Adrenal gland (tissue), 12 donors: ENCODE data around the gene SASH1. TPM values are rescaled to one million over a fixed set of nuclear protein-coding genes. Genes with fewer than 3 reads are reported as not detected.

Experiments used
- DNase-seq, 7 donors: peaks; one replicate each; pipeline ENCODE4 v3.0.0-alpha.2; 2019 to 2020
- H3K27ac ChIP-seq, 5 donors: fragments of 200-600 bp; sonication (generic) in 4 of 5; 1 replicate in 3 of 5; 2 replicates in 2 of 5; pipeline versions ENCODE4 v1.5.1 to v1.8.0; 2016 to 2020; ENCODE audit warnings: mild to moderate bottlenecking in 1 of 5
- H3K27me3 ChIP-seq: fragments of 200-600 bp; 2 replicates; pipeline ENCODE4 v1.8.0; 2021
- H3K36me3 ChIP-seq, 2 donors: fragments of 200-600 bp; replicated peaks in 1 of 2; 1 replicate in 1 of 2; 2 replicates in 1 of 2; pipeline versions ENCODE4 v1.5.1 to v1.8.0; 2018 to 2022
- H3K4me1 ChIP-seq, 2 donors: fragments of 200-600 bp; replicated peaks in 1 of 2; 1 replicate in 1 of 2; 2 replicates in 1 of 2; pipeline versions ENCODE4 v1.5.1 to v1.8.0; 2018 to 2021
- H3K4me3 ChIP-seq, 4 donors: fragments of 200-600 bp; sonication (generic) in 3 of 4; one replicate each; pipeline ENCODE4 v1.5.1; 2016 to 2018
- H3K9me3 ChIP-seq, 3 donors: fragments of 200-600 bp; sonication (generic) in 1 of 3; replicated peaks in 1 of 3; 1 replicate in 2 of 3; 2 replicates in 1 of 3; pipeline versions ENCODE4 v1.5.1 to v1.8.0; 2016 to 2021
- POLR2A ChIP-seq, 2 donors: fragments of 450-650 bp; IDR thresholded peaks; one replicate each; pipeline ENCODE4 v1.6.1; 2017; ENCODE audit warnings: antibody characterized with exemption in 2 of 2, mild to moderate bottlenecking in 2 of 2, moderate library complexity in 1 of 2
- WGBS, 4 donors: extraction: QIAGEN DNeasy Blood & Tissue Kit in 2 of 4; methylation state at CpG; one replicate each; pipeline versions ENCODE4 v1.1.5 to v1.1.7; 2013 to 2017; 5-methylcytosine and 5-hydroxymethylcytosine counted together
- intact Hi-C, 2 donors: fragments of 100-400 bp; cut with DNase I; formaldehyde crosslinking; loops; one replicate each; pipeline versions ENCODE4 v1.14.1 to v1.15.0; 2022 to 2023
- polyA plus RNA-seq, 3 donors: library from polyadenylated mRNA; stranded (reverse); fragments of 200-250 nt in 2 of 3; fragments of 350-450 nt in 1 of 3; fragmentation: Illumina TruSeq in 1 of 3; extraction: RNeasy Lipid Tissue Mini Kit (QIAGEN cat#74804) in 1 of 3; gene quantifications; one replicate each; pipeline ENCODE4 v1.2.3, GENCODE V29; 2013 to 2014
- total RNA-seq, 9 donors: library from RNA; depleted of rRNA in 4 of 9; stranded (reverse); fragments of >200 nt in 4 of 9; fragments of 120-200 nt in 1 of 9; fragmentation: NEBNext Ultra II Directional in 1 of 9; extraction: Animal tissue kit (Norgen Biotek cat#: 25700) in 1 of 9; gene quantifications; one replicate each; pipeline versions ENCODE4 v1.1.0 to v1.2.4, GENCODE V29; 2013 to 2023
- TF ChIP-seq, protein P1 (sequence below), 6 experiments: fragments of 450-650 bp in 4 of 6; fragments of 200-600 bp in 2 of 6; sonication (generic) in 1 of 6; IDR thresholded peaks; 1 replicate in 5 of 6; 2 replicates in 1 of 6; pipeline versions ENCODE4 v1.5.1 to v1.8.0; 2016 to 2021; ENCODE audit warnings: antibody characterized with exemption in 6 of 6, mild to moderate bottlenecking in 2 of 6, moderate library complexity in 1 of 6
- donor health status: healthy with polysubstance abuse.
- donor health status: Bipolar disorder and iron deficiency.
- donor health status: DM: yes; HTN: yes; CAD: no.
- donor health status: DM: no; HTN: no; CAD: no.
- donor health status: DM: no; HTN: no; CAD: no.
- donor health status: DM: yes; HTN: yes; CAD: no.

The SASH1 gene
- total and polyA plus RNA-seq, 12 donors: 5.5 to 30.7 (median 16.7) TPM

DNA sequence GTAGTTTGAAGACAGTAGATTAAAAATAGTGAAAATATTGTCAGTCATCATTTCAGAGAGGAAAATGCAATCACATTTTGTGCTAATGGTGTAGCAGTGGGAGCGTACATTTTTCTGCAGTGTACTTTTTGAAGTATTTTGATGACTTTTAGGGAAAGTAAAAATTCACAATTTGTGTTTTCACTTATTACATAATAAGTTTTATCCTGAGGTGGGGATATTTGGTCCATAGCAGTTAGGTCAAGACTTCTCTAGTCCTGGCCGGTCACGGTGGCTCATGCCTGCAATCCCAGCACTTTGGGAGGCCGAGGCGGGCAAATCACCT is 122.3 kb downstream of the SASH1 start:
- intact Hi-C loops: loop anchor here in 1 of 2 donors (10.0 kb wide), 1 partner anchor 280 kb away; no protein-coding TSS in a partner anchor
- Histone ChIP-seq H3K27me3 (no peaks in the 10 kb centered on the region), H3K36me3 (no peaks in the 10 kb centered on the region), H3K27ac (no peak overlapping the region), H3K4me1 (peaks cover 0 to 18% of the 10 kb centered on the region in 2 donors), H3K9me3 (no peaks in the 10 kb centered on the region), H3K4me3 (no peak overlapping the region)
- no peak for DNase-seq
- 40 to 62% (median 58%) methylated on average over 5 of the region's 5 CpGs for WGBS, 4 donors
- TF ChIP-seq POLR2A (IDR thresholded peaks at IDR 0.05): no peak
- TF ChIP-seq, protein P1, sequence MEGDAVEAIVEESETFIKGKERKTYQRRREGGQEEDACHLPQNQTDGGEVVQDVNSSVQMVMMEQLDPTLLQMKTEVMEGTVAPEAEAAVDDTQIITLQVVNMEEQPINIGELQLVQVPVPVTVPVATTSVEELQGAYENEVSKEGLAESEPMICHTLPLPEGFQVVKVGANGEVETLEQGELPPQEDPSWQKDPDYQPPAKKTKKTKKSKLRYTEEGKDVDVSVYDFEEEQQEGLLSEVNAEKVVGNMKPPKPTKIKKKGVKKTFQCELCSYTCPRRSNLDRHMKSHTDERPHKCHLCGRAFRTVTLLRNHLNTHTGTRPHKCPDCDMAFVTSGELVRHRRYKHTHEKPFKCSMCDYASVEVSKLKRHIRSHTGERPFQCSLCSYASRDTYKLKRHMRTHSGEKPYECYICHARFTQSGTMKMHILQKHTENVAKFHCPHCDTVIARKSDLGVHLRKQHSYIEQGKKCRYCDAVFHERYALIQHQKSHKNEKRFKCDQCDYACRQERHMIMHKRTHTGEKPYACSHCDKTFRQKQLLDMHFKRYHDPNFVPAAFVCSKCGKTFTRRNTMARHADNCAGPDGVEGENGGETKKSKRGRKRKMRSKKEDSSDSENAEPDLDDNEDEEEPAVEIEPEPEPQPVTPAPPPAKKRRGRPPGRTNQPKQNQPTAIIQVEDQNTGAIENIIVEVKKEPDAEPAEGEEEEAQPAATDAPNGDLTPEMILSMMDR (IDR thresholded peaks at IDR 0.05): no peak

DNA sequence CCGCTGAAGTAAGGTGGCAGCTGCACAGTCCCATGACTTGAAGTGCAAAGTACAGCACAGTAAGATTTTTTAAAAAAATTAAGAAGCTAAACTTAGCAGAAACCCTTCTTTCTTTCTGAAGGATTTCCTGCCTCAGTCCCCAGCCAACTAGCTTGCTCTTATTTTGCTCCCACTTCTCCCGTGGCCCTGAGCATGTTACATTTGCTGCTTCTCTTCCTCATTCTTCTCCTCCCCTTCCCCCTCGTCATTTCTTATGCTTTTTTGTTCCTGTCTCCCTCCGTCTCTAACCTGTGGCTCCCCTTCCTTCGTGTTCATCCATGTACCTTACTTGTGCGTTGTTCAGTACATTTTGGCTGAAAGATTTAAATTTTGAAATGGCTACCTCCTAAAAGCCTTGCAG is 123.0 kb downstream of the SASH1 start:
- H3K9me3 ChIP-seq: no peaks in the 10 kb centered on the region
- no peaks in the 10 kb centered on the region for H3K36me3 ChIP-seq
- H3K27ac ChIP-seq: no peak overlapping the region
- H3K27me3 ChIP-seq: no peaks in the 10 kb centered on the region
- intact Hi-C loops: loop anchor here in 1 of 2 donors (10.0 kb wide), 1 partner anchor 281 kb away; no protein-coding TSS in a partner anchor
- TF ChIP-seq, protein P1 (IDR thresholded peaks at IDR 0.05): no peak
- TF ChIP-seq POLR2A (IDR thresholded peaks at IDR 0.05): no peak
- DNase-seq: no peak
- 47 to 51% (median 48%) methylated on average over 6 of the region's 6 CpGs for WGBS, 4 donors
- no peak overlapping the region for H3K4me3 ChIP-seq
- H3K4me1 ChIP-seq: peaks cover 0 to 18% of the 10 kb centered on the region in 2 donors

DNA sequence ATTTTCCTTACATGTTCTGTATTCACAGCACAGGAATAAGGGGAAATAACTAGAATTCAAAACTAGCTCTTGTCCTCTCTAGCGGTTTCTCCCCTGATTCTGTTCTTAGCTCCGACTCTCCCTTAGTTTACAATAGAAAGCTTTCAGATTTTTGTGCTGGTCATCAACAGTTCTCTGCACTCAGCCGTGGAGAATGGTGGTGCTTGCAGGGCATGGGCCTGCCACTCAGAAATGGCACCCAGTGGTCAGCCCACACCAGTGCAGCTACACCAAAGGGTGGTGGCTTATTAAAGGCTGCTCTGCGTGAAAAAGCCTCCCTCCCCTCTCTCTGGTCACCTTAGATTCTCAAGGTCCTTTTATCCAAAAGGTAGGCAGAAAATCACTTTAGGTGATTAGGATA is 123.5 kb downstream of the SASH1 start:
- Histone ChIP-seq H3K27me3 (no peaks in the 10 kb centered on the region), H3K27ac (no peak overlapping the region), H3K4me3 (no peak overlapping the region), H3K9me3 (no peaks in the 10 kb centered on the region), H3K36me3 (no peaks in the 10 kb centered on the region), H3K4me1 (peaks cover 0 to 18% of the 10 kb centered on the region in 2 donors)
- 59 to 69% (median 66%) methylated on average over 4 of the region's 4 CpGs for WGBS, 4 donors
- no peak for DNase-seq
- intact Hi-C loops: loop anchor here in 1 of 2 donors (10.0 kb wide), 1 partner anchor 281 kb away; no protein-coding TSS in a partner anchor
- no peak for TF ChIP-seq POLR2A (IDR thresholded peaks at IDR 0.05)
- TF ChIP-seq, protein P1 (IDR thresholded peaks at IDR 0.05): no peak

DNA sequence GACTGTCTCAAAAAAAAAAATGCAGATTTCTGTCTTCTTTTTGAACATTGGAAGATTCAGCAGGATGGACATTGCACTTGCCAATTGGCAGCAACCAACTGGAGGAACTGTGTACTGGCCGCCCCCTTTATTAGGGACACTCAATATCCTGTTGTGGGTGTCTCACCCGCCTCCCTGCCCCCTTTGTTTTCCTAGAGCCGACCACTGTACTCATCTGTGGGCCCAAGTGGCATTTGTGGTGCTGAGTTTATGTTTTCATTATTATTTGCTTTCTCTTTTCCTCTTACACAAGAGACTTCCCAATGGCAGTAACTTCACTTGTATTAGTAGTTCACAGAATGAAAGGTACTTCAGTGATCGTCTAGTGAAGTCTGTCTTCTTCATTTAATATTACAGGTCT is 125.3 kb downstream of the SASH1 start:
- no peak overlapping the region for H3K27ac ChIP-seq
- 63 to 68% (median 67%) methylated on average over 4 of the region's 4 CpGs for WGBS, 4 donors
- intact Hi-C loops: loop anchor here in 1 of 2 donors (10.0 kb wide), 1 partner anchor 283 kb away; no protein-coding TSS in a partner anchor
- TF ChIP-seq, protein P1 (IDR thresholded peaks at IDR 0.05): no peak
- TF ChIP-seq POLR2A (IDR thresholded peaks at IDR 0.05): no peak
- H3K27me3 ChIP-seq: no peaks in the 10 kb centered on the region
- H3K4me1 ChIP-seq: peaks cover 0 to 13% of the 10 kb centered on the region in 2 donors
- DNase-seq: no peak
- H3K9me3 ChIP-seq: no peaks in the 10 kb centered on the region
- H3K4me3 ChIP-seq: no peak overlapping the region
- H3K36me3 ChIP-seq: no peaks in the 10 kb centered on the region
